Activated CD4-positive, CD25-positive, alpha-beta regulatory T cell treated with anti-CD3 and anti-CD28 coated beads, Interleukin-2, amount 50 U/mL, for 72 hours (primary cell): ENCODE data around the gene SLC22A17.

ENCODE experiments used
- DNase-seq: peaks from one replicate; pipeline ENCODE4 v3.0.0; 2021

SLC22A17 gene

DNA sequence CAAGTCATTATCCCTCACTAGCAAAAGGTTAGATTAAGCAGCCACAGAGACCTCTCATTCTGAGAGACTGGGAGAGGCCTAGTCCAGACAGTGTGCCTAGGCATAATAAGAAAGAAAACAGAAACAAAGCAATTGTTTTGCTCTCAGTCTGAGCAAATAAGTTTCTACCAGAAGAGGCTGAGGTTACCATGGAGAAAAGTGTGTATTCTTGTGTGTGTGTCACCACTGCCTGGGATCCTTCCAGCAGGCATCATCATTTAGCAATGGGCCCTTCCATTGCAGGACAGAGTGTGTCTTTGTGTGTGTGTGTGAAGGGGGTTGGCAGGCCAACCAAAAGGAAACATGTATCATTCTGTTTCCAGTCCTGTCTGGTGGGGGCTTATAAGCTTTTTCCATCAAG lies 8.6 kb upstream of the SLC22A17 start:
- no peak for DNase-seq

DNA sequence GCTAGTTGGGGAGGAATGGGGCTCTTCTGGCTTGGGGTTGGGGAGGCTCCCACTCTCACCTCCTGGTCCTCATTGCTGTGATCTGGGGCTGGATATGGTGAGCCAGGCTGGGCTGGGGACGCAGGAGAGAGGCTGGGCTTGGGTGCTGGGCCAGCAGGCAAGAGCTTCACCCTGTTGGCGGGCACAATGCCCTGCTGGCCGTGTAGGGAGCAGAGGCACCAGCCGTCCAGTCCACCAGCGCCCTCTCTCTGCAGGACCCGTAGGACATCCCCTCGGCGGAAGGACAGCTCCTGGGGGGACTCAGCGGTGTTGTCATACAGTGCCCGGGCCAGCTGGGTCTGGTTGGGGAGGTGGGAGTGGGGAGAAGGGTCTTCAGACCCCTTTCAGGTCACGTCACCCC lies 7.8 kb upstream of the SLC22A17 start:
- DNase-seq = no peak

DNA sequence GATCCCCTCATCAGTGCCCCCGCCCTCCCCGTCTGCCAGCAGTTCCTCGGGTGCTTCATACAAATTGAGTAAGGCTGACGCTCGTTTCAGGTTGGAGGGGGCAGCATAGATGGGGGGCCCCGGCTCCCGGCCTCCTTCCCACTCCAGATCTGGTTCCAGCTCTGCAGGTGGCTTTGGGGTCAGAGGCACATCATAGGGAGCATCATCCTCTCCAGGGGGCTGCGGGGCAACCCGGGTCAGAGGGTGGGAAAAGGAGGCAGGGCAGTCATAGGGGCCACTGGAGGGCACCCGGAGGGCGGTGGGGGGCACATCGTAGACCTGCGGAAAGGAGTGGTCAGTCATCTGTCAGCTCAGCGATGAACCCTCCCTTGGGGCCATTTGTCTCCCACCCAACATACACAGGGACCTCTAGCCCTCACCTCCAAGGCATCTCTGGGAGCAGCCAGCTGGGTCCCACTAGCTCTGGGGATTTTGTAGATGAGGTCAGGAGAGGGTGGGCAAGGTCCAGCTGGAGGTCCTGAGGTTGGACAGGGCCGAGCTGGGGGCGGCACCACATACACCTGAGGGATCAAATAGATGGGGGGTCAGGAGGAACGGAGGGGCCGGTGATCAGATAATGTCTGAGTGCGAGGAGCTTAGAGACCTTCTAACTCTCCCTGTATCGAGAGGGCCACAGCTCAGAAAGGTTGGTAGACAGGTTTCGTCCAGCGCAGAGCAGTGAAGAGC lies 7.2 kb upstream of the SLC22A17 start:
- DNase-seq = no peak

DNA sequence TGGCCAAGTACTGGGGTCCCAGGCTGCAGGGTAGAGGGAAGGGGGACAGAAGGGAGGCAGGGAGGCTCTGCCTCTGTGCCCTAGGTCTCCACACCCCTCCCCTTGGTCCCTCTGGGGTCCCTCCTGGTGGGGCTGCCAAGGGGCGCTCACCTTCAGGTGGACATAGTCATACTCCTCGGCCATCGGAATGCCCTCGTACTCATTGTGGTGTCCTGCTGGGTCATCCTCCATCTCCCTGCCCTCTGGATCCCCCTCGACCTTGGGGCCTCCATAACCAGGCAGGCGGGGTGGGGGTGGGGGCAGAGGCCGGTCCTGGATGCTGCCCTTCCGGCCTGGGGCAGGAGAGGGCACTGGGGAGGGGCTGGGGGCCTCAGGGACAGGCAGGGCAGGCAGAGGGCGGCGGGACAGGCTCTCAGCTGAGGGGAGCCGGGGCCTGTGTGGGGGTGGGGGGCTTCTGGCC lies 6.5 kb upstream of the SLC22A17 start:
- no peak for DNase-seq

DNA sequence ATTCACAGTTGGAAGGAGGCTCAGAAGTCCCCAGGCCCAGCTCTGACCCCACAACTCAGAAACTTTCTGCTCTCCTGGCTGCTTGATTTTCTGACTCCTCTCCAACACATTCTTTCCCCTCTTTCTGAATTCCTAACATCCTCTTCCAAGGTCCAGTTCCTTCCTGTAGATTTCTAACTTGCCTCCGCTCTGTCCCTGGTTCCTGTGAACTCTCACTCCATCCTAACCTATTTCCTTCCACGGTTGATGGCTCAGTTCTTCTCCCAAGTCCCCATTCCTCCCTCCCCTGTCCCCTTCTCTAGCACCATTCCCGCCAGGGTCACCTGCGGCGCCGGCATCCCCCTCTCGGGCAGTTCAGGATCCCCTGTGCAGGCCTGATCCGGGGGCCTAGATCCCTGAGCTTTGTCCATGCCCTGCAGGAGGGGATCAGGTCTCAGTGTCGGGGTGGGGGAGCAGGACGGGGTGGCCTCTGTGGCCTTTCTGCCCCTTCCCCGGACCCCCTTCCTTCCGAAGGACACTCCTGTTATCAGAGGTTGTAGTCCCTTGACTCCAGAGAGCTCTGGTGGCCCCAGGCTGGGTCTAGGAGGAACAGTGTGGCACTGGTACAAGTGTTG lies 6.0 kb upstream of the SLC22A17 start:
- DNase-seq = no peak

DNA sequence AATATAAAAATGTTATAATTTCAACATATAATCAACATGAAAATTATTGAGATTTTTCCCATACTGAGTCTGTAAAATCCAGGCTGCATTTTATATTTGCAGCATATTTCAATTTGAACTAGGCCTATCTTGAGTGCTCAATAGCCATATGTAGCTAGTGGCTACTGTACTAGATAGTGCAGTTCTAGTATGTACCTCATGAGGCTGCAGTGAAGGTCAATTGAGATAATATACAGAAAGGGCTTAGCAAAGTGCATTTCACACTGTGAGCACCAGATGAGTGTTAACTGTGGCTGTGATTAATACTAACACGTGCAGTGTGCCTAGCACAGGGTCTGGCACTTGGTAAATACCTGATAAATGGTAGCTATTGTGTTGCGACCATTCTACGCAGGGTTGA lies 5.4 kb upstream of the SLC22A17 start:
- no peak for DNase-seq

DNA sequence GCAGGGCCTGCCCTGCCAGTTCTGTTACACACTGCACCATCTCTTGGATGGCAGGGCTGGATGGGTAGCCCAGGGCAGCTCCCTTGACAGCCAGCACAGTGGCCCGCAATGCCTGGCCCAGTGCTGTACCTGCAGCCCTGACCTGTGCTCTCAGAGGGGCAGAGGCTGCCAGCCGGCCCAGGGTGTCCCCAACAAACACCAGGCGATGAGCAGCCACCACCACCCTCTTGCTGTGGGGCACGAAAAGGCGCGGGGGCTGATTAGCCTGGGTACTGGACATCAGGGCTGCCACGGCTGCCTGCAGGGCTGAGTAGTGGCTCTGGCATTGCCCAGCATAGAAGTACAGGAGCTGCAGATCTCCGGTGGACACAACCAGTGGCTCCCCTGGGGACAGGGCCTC lies 4.6 kb upstream of the SLC22A17 start:
- DNase-seq = no peak

DNA sequence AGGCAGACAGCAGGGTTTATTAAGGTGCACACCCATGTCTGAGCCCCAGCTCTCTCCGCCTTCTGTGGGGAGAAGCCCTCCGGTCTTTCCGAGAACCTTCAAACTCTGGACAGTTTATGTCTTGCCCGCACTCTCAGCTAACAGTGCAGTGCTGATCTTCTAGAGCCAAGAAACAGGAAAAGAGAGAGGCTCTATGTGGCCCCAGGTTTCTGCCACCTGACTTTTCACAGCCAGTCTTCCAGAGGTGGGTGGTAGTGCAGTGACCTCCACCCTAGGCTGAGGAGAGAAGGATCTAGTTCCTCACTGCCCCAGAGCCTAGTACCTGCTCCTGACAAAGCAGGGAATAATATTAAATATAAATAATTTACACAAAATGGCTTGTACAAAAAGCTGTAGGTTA lies 4.0 kb upstream of the SLC22A17 start:
- DNase-seq = no peak

DNA sequence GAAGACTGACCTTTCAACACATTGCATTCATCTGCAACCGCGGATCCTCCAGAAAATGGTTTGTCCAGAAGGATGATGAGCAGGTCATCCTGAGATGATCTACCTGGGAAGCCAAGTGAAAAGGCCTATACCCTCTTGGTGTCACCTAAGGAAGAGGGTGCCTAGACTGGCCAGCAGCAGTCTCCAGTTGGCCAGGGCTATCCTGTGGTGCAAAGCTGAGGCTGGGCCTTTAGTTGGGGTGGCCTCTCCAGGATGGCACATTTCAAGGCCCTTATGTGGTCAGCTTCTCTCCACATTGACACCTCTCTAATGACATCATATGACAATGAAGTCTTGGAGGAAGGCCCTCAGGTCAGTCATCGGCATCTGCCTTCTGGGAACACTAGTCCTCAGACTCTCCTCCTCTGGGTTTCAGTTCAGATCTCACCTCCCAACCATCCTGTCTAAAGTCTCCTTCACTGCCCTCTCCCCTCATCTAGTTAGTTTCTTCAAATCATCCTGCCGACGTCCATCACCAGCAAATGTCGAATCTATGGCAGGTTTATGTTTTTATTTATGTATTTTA lies 3.3 kb upstream of the SLC22A17 start:
- no peak for DNase-seq

DNA sequence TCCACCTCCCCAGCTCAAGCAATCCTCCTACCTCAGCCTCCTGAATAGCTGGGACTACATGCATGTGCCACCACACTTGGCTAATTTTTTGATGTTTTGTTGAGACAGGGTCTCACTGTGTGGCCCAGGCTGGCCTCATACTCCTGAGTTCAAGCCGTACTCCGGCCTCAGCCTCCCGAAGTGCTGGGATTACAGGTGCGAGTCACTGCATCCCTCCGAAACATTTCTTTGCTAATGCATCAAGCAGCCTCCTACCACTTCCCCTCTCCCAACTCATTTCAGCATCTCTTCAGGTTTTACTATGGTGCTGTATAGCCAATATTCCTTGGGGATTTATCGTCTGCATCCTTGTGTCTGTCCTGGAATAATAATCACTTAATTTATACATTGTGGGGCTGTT lies 2.3 kb upstream of the SLC22A17 start:
- no peak for DNase-seq

DNA sequence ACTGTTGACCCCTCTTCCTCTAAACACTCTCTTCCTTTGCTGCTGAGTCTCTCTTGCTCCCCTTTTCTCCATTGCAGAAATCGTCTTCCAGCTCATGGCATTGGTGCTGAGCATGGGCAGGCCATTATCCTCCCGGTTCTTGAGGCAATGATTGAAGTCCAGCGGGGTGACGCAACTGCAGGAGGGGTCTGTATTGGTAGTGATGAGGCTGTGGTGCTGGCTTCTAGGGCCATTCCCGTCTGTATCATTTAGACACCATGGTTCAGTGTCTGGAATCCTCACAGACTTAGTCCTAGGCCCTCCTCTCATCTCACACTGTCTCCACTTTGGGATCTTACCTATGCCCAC lies 720 bp upstream of the SLC22A17 start:
- no peak for DNase-seq

DNA sequence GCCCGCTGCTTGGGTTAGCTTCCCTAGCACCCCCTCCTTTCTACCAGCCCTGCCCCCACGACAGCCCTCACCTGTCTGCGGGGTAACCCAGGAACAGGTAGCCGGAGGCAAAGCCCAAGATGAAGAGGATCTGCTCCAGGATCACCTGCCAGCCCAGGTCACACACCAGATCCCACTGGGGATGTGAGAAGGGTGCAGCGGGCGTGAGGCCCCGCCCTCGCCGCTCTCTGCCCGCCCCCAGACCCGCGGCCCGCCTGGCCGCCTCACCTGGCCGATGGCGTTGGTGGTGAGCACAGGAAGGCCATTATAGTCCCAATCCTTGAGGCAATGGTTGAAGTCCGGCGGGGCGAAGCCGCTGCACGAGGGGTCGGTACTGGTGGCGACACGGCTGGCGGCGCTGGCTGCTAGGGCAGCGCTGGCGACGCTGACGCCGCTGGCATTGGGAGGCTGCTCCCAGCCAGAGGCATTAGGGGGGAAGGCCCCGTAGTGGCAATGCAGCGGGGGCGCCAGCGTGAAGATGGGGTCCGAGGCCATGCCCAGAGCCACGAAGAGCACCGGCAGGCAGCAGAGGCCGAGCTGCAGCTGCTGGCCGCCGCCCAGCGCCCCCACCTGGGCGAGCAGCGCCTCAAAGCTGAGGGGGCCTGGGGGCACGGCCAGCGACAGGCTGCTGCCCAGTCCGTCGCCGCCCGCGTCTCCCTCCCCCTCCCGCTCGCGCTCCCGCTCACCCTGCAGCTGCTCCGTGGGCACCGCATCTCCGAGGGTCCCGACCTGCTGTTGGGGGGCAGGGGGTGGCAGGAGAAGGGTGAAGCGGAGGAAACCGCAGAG lies 794 bp downstream of the SLC22A17 start:
- DNase-seq = no peak

DNA sequence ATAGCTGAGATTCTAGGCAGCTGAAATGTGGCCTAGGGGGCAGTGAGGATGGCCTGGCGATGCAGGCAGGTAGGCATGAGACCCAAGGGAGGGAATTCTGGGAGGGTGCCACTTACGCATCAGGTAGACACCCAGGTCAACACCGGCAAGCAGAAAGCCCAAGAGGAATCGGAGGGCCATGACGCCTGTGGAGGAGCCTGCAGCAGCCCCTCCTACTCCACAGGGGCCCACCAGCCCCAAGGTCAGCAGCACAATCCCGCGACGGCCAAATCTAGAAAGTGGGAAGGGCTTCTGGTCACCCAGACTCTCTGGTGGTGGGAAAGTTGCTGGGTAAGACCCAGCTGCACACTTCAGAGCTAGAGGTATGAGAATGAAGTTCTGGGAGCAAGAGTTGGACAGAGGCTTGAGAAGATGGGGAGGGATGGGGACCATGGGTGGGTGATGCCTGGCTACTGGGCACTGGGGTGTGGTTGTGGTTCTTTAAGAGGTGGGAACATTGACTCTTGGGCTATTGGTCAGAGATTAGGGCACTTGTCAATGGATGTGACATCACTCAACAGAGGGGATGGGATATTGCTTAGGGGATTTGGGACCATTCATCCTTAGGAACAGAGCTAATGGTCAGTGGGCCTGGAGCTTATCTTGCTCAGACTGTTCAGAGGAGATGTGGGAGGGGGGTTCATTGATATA lies 3.4 kb downstream of the SLC22A17 start:
- DNase-seq = no peak

DNA sequence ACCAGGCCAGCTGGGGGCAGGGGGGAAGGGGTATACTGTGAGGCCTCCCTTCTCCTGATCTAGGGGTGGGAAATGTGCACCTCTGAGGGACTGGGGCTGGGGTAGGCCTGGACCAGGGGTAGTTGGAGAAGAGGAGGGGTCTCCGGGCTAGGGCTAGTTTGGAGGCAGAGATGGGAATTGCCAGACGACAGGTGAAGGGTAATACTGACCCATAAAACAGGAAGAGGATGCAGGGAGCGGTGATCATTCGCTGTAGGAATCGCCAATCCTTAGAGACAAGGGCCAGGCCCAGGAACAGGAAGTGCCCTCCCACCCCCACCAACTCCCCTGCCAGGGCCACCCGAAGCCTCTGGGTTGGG lies 4.4 kb downstream of the SLC22A17 start:
- no peak for DNase-seq

DNA sequence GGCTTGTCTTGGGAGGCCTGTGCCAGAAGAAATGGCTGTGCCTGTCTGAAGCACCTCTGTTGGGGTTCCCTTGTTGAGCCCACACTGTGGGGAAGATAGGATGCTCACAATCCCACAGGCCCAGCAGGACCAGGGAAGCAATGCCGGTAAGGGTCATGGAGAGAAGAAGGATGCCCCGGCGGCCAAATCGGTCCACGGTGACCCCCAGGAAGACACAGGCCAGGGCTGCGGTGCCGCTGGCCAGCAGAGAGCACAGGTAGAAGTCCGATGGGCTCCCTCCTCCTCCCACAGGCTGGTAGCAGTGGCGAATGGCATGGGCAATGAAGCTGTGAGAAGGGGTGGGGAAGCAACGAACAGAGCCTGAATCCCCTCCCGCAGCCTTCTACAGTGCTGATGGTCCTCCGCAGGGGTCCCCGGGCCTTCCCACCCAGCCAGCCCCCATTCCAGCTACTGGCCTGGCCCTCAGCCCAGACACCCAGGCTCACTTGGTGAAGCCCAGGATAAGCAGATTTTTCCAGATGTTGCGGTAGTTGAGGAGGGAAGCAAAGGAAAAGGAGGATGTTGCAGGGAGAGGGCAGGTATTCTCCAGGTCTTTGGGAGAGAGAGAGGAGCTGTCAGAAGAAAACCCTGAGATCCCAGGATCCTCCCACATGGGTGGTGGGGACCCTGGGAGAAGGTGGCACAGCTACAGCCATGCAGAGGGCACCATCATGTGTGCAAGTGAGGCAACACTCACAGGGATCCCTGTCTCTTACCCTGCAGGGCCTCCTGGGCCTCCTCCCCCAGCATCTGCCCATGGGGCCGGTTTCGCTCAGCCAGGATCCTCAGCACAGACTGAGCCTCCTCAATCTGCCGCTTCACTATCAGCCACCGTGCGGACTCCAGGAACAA lies 5.0 kb downstream of the SLC22A17 start:
- DNase-seq = no peak

DNA sequence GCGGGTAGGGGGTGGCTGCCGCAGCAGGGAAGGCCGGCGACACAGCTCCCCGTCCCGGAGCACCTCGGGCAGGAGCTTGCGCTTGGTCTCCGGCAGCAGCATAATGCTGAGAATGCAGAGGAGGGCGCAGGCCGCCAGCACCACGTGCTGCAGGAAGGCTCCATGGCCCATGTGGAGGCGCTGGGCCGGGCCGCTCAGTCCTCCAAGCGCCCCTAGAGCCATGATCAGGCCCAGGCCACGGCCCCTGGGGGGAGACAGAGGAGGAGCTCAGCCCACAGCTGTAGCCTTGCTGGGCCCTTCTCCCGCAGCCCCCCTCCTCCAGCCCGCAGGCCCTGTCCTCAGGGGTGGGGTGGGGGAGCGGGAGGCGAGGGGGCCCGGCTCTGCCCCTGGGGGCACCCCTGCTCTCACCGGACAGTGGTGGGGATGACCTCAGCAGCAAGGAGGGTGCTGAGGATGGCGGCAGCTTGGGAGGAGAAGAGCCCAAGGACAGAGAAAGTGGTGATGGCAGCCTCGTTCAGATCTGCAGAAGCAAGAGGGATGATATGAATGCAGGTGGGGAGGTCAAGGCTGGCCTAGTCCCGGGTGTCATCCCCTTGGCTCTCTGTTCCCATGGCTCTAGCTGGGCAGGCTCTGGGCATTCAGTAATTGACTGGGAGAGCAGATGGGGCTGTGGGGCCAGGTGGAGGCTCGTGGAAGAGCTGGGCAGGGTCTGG lies 5.8 kb downstream of the SLC22A17 start:
- no peak for DNase-seq

DNA sequence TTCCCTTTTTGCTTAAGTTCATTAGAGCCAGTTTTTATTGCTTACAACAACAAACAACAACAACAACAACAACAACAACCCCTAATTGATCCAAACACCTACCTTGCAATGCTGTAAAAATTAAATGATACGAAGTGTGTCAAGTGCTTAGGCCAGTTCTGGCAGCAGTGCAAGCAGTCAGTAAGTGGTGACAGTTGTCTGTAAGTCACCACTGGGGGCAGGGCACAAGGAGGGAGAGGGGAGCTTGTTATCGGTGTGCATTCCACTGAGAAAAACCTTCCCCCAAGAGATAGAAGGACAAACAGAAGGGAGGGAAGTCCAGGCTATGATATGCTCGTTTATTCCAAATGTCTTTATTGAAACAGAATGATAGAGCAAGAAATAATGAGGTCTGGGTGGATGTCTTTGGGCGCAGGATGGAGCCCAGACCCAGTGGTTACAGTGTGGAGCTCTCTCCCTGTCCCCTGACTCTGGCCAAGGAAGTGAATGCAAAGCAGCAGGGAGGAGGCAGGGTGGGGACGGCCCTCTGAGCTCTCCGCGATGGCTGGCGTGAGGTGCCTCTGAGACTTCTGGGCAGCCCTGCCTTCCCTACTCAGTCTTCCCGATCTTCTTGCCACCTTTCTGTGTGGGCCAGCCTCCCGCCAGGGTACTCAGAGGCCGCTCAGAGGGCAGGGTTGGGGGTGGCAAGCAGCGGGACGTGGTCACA lies 6.5 kb downstream of the SLC22A17 start:
- no peak for DNase-seq

DNA sequence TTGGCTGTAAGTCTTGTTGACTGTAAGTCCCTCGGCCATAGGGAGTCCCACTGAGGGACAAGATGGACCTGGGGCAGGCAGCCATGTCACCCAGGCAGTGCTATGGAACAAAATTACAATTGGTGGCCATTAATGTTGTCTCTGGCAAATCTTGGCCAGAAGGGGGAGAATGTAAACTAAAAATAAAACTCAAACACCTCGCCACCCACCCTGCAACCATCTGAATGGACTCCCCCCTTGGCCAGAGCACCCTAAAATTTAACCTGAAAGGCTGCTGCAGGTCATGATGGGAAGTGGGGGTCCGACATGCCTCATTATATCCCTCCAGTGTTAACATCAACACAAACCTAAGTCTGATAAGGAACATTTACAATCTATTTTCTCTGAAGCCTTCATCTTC lies 8.2 kb downstream of the SLC22A17 start:
- no peak for DNase-seq

DNA sequence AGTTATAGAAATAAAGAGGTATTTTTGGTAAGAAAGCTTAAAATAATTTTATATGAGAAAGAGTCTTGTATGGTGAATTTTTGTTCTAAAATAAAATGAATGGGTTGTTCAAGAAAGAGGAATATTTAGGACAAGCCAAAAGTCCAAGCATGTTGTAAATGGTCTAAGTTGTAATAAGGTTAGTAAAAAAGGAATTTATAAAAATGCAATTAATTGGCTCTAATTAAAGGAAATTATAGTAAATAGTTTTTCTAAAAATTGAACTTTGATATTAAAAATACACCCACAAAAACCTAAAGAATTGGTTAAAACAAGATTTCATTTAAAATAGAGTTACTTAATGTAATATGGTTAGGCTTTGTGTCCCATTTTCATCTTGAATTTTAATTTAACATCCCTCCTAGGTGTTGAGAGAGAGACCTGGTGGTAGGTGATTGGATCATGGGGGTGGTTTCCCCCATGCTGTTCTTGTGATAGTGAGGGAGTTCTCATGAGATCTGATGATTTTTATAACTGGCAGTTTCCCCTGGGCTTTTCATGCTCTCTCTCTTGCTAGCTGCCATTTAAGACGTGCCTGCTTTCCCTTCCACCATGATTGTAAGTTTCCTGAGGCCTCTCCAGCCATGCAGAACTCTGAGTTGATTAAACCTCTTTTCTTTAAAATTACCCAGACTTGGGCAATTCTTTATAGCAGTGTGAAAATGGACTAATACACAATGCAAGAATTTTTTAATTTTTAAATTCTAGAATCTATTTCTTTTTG lies 13.0 kb downstream of the SLC22A17 start:
- DNase-seq = no peak

DNA sequence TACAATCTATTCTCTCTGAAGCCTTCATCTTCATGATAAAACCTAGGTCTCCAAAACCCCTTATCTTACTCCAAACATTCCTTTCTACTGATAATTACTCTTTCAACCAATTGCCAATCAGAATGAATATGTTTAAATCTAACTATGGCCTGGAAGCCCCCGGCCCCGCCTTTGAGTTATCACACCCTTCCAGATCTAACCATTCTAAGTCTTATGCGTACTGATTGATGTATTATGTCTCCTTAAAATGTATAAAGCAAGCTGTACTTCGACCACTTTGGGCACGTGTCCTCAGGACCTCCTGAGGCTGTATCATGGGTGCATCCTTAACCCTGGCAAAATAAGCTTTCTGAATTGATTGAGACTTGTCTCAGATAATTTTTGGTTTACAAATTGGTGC lies 17.1 kb downstream of the SLC22A17 start:
- DNase-seq = no peak
